HL-60 (cell line): Measurements from ENCODE around the gene NMT2.

Experiments used
- DNase-seq, 2 experiments: peaks; one replicate each; pipeline ENCODE4 v3.0.0-alpha.2; 2010 to 2020; ENCODE audit warnings: low read depth in 1 of 2, low spot score in 1 of 2
- H3K27ac ChIP-seq: fragments of 250-450 bp; sonication (Bioruptor Pico); replicated peaks from 2 replicates; pipeline ENCODE4 v1.5.1; 2020; ENCODE audit warnings: mild to moderate bottlenecking, moderate library complexity
- H3K27me3 ChIP-seq: fragments of 250-450 bp; sonication (Bioruptor Pico); 2 replicates; pipeline ENCODE4 v1.5.1; 2021; ENCODE audit warnings: mild to moderate bottlenecking, moderate library complexity; ENCODE audit not compliant: insufficient read depth, poor library complexity, severe bottlenecking
- H3K4me3 ChIP-seq: replicated peaks from 2 replicates; pipeline ENCODE4 v1.5.1; 2011; ENCODE audit warnings: mild to moderate bottlenecking, control low read depth, low read length; ENCODE audit not compliant: insufficient read depth
- CTCF ChIP-seq: IDR thresholded peaks from one replicate; pipeline ENCODE4 v1.5.1; 2011; ENCODE audit warnings: low read length, control low read depth, inconsistent platforms; ENCODE audit not compliant: insufficient read depth
- GABPA ChIP-seq: IDR thresholded peaks from 2 replicates; pipeline ENCODE4 v1.6.1; 2012; ENCODE audit warnings: low read depth
- POLR2AphosphoS5 ChIP-seq: IDR thresholded peaks from 2 replicates; pipeline ENCODE4 v1.6.1; 2012; ENCODE audit warnings: low read depth
- REST ChIP-seq: IDR thresholded peaks from 2 replicates; pipeline ENCODE4 v1.6.1; 2012; ENCODE audit warnings: low read depth; ENCODE audit not compliant: insufficient replicate concordance
- SPI1 ChIP-seq: IDR thresholded peaks from 2 replicates; pipeline ENCODE4 v1.6.1; 2012; ENCODE audit warnings: low read depth, mild to moderate bottlenecking, borderline replicate concordance

Gene NMT2

GRCh38 chr10:15075421-15075820, 93.1 kb downstream of the NMT2 start:
- Histone ChIP-seq H3K27ac (no peak overlapping the region), H3K27me3 (no peaks in the 10 kb centered on the region), H3K4me3 (no peak overlapping the region)
- TF ChIP-seq REST (no peak), CTCF (no peak), POLR2AphosphoS5 (no peak), SPI1 (no peak), GABPA (no peak)
- DNase-seq = no peak

GRCh38 chr10:15072358-15072757, 96.1 kb downstream of the NMT2 start:
- Histone ChIP-seq H3K4me3 (no peak overlapping the region), H3K27me3 (no peaks in the 10 kb centered on the region), H3K27ac (no peak overlapping the region)
- no peak for DNase-seq
- TF ChIP-seq REST (no peak), GABPA (no peak), POLR2AphosphoS5 (no peak), CTCF (no peak), SPI1 (no peak)

GRCh38 chr10:15069230-15069629, 99.3 kb downstream of the NMT2 start:
- Histone ChIP-seq H3K27me3 (no peaks in the 10 kb centered on the region), H3K4me3 (no peak overlapping the region), H3K27ac (no peak overlapping the region)
- DNase-seq = no peak
- no peak for TF ChIP-seq REST

- TF ChIP-seq POLR2AphosphoS5 = no peak
- TF ChIP-seq CTCF = no peak
- no peak for TF ChIP-seq REST
- TF ChIP-seq GABPA = no peak
- no peak for TF ChIP-seq SPI1
- Histone ChIP-seq H3K27me3 (no peaks in the 10 kb centered on the region), H3K27ac (no peak overlapping the region), H3K4me3 (no peak overlapping the region)
- no peak for DNase-seq
These were observed 99.7 kb downstream of the NMT2 start for GRCh38 chr10:15068802-15069201.
